ENCODE results near the gene PRAC2. TPM values are rescaled to one million over a fixed set of nuclear protein-coding genes. Genes with fewer than 3 reads are reported as not detected.

PRAC2 gene
- polyA plus RNA-seq, 10 donors, result not detected

- no peak for DNase-seq
Observed at GRCh38 chr17:48752399-48753288, 29.7 kb downstream of the PRAC2 start.

DNA sequence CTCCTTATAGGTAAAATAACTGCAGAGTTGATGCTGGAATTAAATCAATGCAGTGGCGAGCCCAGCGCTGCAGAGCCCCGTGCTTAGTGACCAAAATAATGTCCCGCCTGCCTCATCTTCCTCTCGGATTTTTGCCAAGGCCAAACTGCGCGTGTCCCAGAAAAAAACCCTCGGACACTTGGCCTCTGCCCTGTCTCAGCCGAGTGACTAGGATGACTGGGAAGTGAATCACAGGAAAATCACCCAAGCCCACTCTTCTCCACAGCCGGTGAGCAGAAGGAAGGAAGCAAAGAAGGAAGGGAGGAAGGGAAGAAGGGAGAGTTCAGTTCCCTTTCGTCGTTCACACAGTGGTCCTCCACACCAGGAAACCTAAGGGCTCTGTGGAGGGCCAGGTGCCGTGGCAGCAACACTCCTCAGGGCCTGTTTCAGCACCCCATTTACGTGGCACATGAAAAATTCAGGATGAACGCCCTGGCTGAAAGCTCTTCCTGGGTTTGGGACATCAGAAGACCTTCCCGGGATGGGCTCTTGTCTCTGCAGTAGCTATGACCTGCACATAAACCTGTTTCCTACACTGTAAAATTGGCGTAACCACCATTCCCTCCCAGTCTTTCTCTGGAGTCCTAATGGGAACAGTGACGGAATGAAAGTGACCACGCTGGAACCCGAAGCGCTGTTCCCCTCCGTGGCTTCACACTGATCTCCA lies 31.0 kb downstream of the PRAC2 start:
- no peak for DNase-seq

GRCh38 chr17:48754500-48755261 lies 31.7 kb downstream of the PRAC2 start:
- DNase-seq, result no peak

- DNase-seq, result no peak
Observed at GRCh38 chr17:48755356-48755755, 32.4 kb downstream of the PRAC2 start.

DNA sequence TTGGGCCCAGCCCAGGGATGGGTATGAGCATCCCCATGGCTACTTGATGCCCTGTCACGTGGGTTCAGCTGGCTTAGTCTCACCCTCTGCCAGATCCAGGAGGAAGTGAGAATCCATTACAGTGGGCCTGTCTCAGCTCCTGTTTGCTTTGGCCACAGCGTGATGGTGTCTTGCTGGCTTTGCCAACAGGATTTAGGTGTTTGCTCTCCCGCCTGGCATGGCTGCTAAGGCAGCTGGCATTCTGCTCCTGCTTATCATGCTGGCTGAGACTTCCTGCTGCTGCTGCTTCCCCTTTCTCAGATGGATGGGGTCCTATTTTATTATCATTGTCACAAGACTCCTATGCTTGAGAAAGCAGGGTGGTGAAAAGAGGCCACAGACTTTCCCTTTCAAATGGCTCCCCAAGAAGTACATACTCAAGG lies 33.9 kb downstream of the PRAC2 start:
- DNase-seq, result no peak

GRCh38 chr17:48757524-48757961 lies 34.6 kb downstream of the PRAC2 start:
- no peak for DNase-seq

DNA sequence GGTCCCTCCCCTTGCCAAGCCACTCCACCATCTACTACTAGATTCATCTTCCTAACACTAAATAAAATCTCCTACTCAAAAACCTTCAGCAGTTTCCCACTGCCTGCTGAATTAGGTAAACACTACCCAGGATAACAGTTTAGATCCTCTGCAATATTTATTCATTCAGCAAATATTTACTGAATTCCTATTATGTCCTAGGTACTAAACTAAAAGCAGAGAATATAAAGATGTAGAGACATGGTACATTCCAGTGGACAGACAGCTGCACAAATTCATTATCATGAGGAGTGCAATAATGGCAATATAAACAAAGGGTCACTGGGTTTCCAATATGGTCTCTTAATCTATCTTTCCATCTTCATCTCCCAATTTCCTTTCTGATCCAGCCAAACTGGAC lies 36.3 kb downstream of the PRAC2 start:
- DNase-seq, result no peak

- DNase-seq, result no peak
Observed at GRCh38 chr17:48760411-48760810, 37.4 kb downstream of the PRAC2 start.

DNA sequence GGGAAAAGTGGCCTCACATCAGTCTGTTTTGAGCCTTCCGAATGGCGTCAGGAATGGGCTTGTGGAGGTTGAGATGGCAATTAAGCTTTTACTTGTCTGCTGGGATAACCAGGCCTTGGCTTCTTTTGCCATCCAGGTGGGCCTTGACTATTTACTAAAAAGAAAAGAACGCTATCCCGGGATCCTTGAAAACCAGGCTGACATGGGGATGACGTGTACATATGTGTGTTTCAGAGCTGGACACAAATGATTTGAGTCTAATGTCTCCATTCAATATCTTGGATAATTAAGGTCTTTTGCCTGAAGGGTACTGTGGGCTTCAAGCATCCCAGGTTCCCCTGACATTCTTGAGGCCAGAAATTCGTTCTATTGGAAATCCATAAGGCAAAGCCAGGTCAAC lies 38.1 kb downstream of the PRAC2 start:
- no peak for DNase-seq

GRCh38 chr17:48767263-48767774 lies 44.3 kb downstream of the PRAC2 start:
- DNase-seq, result no peak

GRCh38 chr17:48769009-48769675 lies 46.2 kb downstream of the PRAC2 start:
- no peak for DNase-seq

DNA sequence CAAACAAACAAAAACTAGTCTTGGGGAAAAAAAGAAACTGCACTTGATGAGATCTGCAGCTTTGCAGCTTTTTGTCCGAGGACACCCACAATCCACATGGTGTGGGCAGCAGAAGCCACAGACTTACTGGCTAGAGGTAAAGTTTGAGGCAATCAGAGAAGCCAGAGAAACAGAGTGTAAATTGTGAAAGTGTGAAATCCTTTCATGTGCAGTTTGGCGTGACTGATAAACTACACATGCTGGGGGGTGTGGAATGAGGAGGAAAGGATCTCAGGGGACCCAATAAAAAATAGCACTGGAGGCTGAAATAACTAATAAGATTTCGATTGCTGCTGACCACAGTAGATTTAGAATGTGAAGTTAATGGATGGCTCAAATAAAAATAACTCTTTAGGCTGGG lies 48.0 kb downstream of the PRAC2 start:
- no peak for DNase-seq

DNA sequence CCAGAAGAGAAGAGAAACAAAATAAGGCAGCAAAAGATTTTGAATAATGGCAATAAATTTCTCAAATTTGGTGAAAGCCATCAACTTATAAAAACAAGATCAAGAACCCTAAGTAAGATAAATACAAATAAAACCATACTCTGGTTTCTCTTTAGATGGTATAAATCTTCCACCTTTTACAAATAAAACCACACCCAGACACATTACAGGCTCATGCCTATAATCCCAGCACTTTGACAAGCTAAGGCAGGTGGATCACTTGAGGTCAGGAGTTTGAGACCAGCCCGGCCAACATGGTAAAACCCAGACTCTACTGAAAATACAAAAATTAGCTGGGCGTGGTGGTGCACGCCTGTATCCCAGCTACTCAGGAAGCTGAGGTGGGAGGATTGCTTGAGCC lies 50.3 kb downstream of the PRAC2 start:
- DNase-seq, result no peak

Other genes with a start within 250 kb of the PRAC2 start
- gene HOXB1, start 192.2 kb upstream of the PRAC2 start, polyA plus RNA-seq (ENCODE audit: insufficient read length in 10 of 10), result not detected
- 10 to 100 TPM; 11.4 to 25.5 (median 15.0) TPM for gene HOXB2, start 178.1 kb upstream of the PRAC2 start, polyA plus RNA-seq (ENCODE audit: insufficient read length in 10 of 10)
- 10 to 100 TPM in 2 of 10 donors, 1 to 10 TPM in 8; 1.1 to 10.7 (median 6.1) TPM for gene HOXB4, start 144.8 kb upstream of the PRAC2 start, polyA plus RNA-seq (ENCODE audit: insufficient read length in 10 of 10)
- gene HOXB3, start 132.9 kb upstream of the PRAC2 start, polyA plus RNA-seq (ENCODE audit: insufficient read length in 10 of 10), result 10 to 100 TPM; 10.4 to 39.0 (median 24.4) TPM
- gene HOXB5, start 129.4 kb upstream of the PRAC2 start, polyA plus RNA-seq (ENCODE audit: insufficient read length in 10 of 10), result 1 to 10 TPM in 8 of 10 donors, under 1 TPM in 2; 0.60 to 7.2 (median 3.0) TPM
- gene HOXB6, start 118.2 kb upstream of the PRAC2 start, polyA plus RNA-seq (ENCODE audit: insufficient read length in 10 of 10), result 1 to 10 TPM; 1.6 to 7.2 (median 2.8) TPM
- gene HOXB7, start 112.2 kb upstream of the PRAC2 start, polyA plus RNA-seq (ENCODE audit: insufficient read length in 10 of 10), result 10 to 100 TPM in 1 of 10 donors, 1 to 10 TPM in 9; 3.9 to 10.1 (median 6.8) TPM
- 1 to 10 TPM in 3 of 10 donors, under 1 TPM in 7; 0.29 to 2.9 (median 0.70) TPM for gene HOXB8, start 107.9 kb upstream of the PRAC2 start, polyA plus RNA-seq (ENCODE audit: insufficient read length in 10 of 10)
- 1 to 10 TPM in 1 of 10 donors, under 1 TPM in 9; 0.09 to 1.3 (median 0.43) TPM for gene HOXB9, start 96.8 kb upstream of the PRAC2 start, polyA plus RNA-seq (ENCODE audit: insufficient read length in 10 of 10)
- gene PRAC1, start 667 bp upstream of the PRAC2 start, polyA plus RNA-seq (ENCODE audit: insufficient read length in 10 of 10), result not detected
- gene HOXB13, start 5.6 kb downstream of the PRAC2 start, polyA plus RNA-seq (ENCODE audit: insufficient read length in 10 of 10), result under 1 TPM in 1 of 10 donors, not detected in 9; 0.04 TPM
- under 1 TPM in 1 of 10 donors, not detected in 9; 0.22 TPM for gene TTLL6, start 94.0 kb downstream of the PRAC2 start, polyA plus RNA-seq (ENCODE audit: insufficient read length in 10 of 10)
- 10 to 100 TPM; 41.0 to 57.4 (median 50.7) TPM for gene CALCOCO2, start 107.8 kb downstream of the PRAC2 start, polyA plus RNA-seq (ENCODE audit: insufficient read length in 10 of 10)
- 100 to 1,000 TPM; 110 to 146 (median 128) TPM for gene ATP5MC1, start 169.6 kb downstream of the PRAC2 start, polyA plus RNA-seq (ENCODE audit: insufficient read length in 10 of 10)
- gene UBE2Z, start 185.2 kb downstream of the PRAC2 start, polyA plus RNA-seq (ENCODE audit: insufficient read length in 10 of 10), result 10 to 100 TPM; 55.4 to 68.9 (median 59.9) TPM
- gene SNF8, start 221.7 kb downstream of the PRAC2 start, polyA plus RNA-seq (ENCODE audit: insufficient read length in 10 of 10), result 10 to 100 TPM; 59.5 to 78.6 (median 65.4) TPM
- gene GIP, start 245.4 kb downstream of the PRAC2 start, polyA plus RNA-seq (ENCODE audit: insufficient read length in 10 of 10), result under 1 TPM in 1 of 10 donors, not detected in 9; 0.35 TPM